HG03469 (cell line): ENCODE measurements around the gene MLLT6.
"Not testable (repeated sequence)": the region's sequence is repeated elsewhere in the genome, so short reads cannot be mapped to it uniquely, and the experiment has no call there.

Source experiments
- ATAC-seq: cut with Tn5 transposase; IDR thresholded peaks from one replicate; pipeline ENCODE4 v1.9.1; 2021; ENCODE audit warnings: mild to moderate bottlenecking, moderate library complexity, moderate number of reproducible peaks; ENCODE audit not compliant: unreplicated experiment

Gene MLLT6

GRCh38 chr17:38725066-38725465 lies 20.0 kb downstream of the MLLT6 start:
- no peak for ATAC-seq

GRCh38 chr17:38726145-38726544 lies 21.1 kb downstream of the MLLT6 start:
- not testable (repeated sequence) for ATAC-seq

- no peak for ATAC-seq
These were observed 22.7 kb downstream of the MLLT6 start for GRCh38 chr17:38727736-38728135.

GRCh38 chr17:38728290-38728831 lies 23.3 kb downstream of the MLLT6 start:
- no peak for ATAC-seq

GRCh38 chr17:38729368-38729885 lies 24.4 kb downstream of the MLLT6 start:
- no peak for ATAC-seq

- peak; percentile 49 for ATAC-seq
These were observed 24.9 kb downstream of the MLLT6 start, which contains the start of gene CISD3 for GRCh38 chr17:38729886-38730525. CISD3 (plus strand) TSS chr17:38730341; CDS start chr17:38730359, 18 bp downstream.

GRCh38 chr17:38730526-38731379 lies 25.7 kb downstream of the MLLT6 start:
- ATAC-seq, result no peak

GRCh38 chr17:38731526-38732294 lies 26.6 kb downstream of the MLLT6 start:
- ATAC-seq, result no peak

GRCh38 chr17:38732376-38733281 lies 27.6 kb downstream of the MLLT6 start:
- no peak for ATAC-seq

GRCh38 chr17:38733282-38733981 lies 28.4 kb downstream of the MLLT6 start:
- ATAC-seq, result no peak

GRCh38 chr17:38733982-38734973 lies 29.2 kb downstream of the MLLT6 start:
- ATAC-seq, result no peak

- ATAC-seq, result no peak
These were observed 30.3 kb downstream of the MLLT6 start for GRCh38 chr17:38735161-38735997.

- ATAC-seq, result no peak
These were observed 33.1 kb downstream of the MLLT6 start for GRCh38 chr17:38738007-38738662.

- ATAC-seq, result no peak
These were observed 33.6 kb downstream of the MLLT6 start for GRCh38 chr17:38738686-38739085.

- no peak for ATAC-seq
These were observed 34.2 kb downstream of the MLLT6 start for GRCh38 chr17:38739305-38739704.

GRCh38 chr17:38740044-38740443 lies 35.0 kb downstream of the MLLT6 start:
- no peak for ATAC-seq

- ATAC-seq, result no peak
These were observed 35.7 kb downstream of the MLLT6 start for GRCh38 chr17:38740806-38741205.
